Liver (tissue), 9 donors: ENCODE data around the gene HPN. TPM values are rescaled to one million over a fixed set of nuclear protein-coding genes. Genes with fewer than 3 reads are reported as not detected.

ENCODE experiments used
- DNase-seq: peaks from one replicate; pipeline ENCODE4 v3.0.0-alpha.2; 2017; ENCODE audit warnings: low spot score
- H3K27ac ChIP-seq, 2 donors: one replicate each; pipeline ENCODE4 v1.7.0; 2013; ENCODE audit warnings: inconsistent platforms in 2 of 2, low read length in 2 of 2, control low read depth in 1 of 2, low read depth in 1 of 2, mild to moderate bottlenecking in 1 of 2
- H3K27me3 ChIP-seq, 4 donors: one replicate each; pipeline versions ENCODE4 v1.6.1 to v1.7.0; 2013; ENCODE audit warnings: low read length in 3 of 4, inconsistent platforms in 1 of 4, mild to moderate bottlenecking in 1 of 4, moderate library complexity in 1 of 4; ENCODE audit not compliant: control insufficient read depth in 4 of 4, insufficient read depth in 4 of 4
- H3K36me3 ChIP-seq, 4 donors: one replicate each; pipeline versions ENCODE4 v1.6.1 to v1.7.0; 2013; ENCODE audit warnings: low read length in 3 of 4, mild to moderate bottlenecking in 3 of 4, low read depth in 1 of 4, moderate library complexity in 1 of 4; ENCODE audit not compliant: control insufficient read depth in 4 of 4, insufficient read depth in 3 of 4
- H3K4me1 ChIP-seq, 4 donors: one replicate each; pipeline versions ENCODE4 v1.6.1 to v1.7.0; 2013; ENCODE audit warnings: low read length in 3 of 4, mild to moderate bottlenecking in 3 of 4, moderate library complexity in 1 of 4; ENCODE audit not compliant: control insufficient read depth in 4 of 4, insufficient read depth in 4 of 4
- H3K4me3 ChIP-seq, 3 donors: one replicate each; pipeline versions ENCODE4 v1.6.1 to v1.7.0; 2013; ENCODE audit warnings: low read length in 3 of 3, control low read depth in 1 of 3, low read depth in 1 of 3, mild to moderate bottlenecking in 1 of 3
- H3K9ac ChIP-seq, 2 donors: one replicate each; pipeline ENCODE4 v1.7.0; 2013; ENCODE audit warnings: low read length in 2 of 2, mild to moderate bottlenecking in 2 of 2, moderate library complexity in 2 of 2, control low read depth in 1 of 2, low read depth in 1 of 2
- H3K9me3 ChIP-seq, 4 donors: one replicate each; pipeline versions ENCODE4 v1.6.1 to v1.7.0; 2013; ENCODE audit warnings: low read length in 3 of 4; ENCODE audit not compliant: control insufficient read depth in 4 of 4
- ATF3 ChIP-seq: IDR thresholded peaks from 2 replicates; pipeline ENCODE4 v1.6.1; 2016; ENCODE audit warnings: antibody characterized with exemption
- EGR1 ChIP-seq, 2 donors: IDR thresholded peaks; 2 replicates each; pipeline ENCODE4 v1.6.1; 2016 to 2018; ENCODE audit warnings: antibody characterized with exemption in 2 of 2, low read depth in 2 of 2
- FOXA1 ChIP-seq: IDR thresholded peaks from 2 replicates; pipeline ENCODE4 v1.6.1; 2016; ENCODE audit warnings: antibody characterized with exemption
- FOXA2 ChIP-seq: IDR thresholded peaks from 2 replicates; pipeline ENCODE4 v1.6.1; 2016; ENCODE audit warnings: antibody characterized with exemption
- GABPA ChIP-seq, 2 donors: IDR thresholded peaks in 1 of 2; conservative IDR thresholded peaks in 1 of 2; 2 replicates each; pipeline ENCODE4 v1.6.1; 2016; ENCODE audit warnings: antibody characterized with exemption in 2 of 2, mild to moderate bottlenecking in 1 of 2, moderate library complexity in 1 of 2
- HNF4A ChIP-seq, 2 donors: conservative IDR thresholded peaks; 2 replicates each; pipeline ENCODE4 v1.6.1; 2016; ENCODE audit warnings: antibody characterized with exemption in 2 of 2, mild to moderate bottlenecking in 2 of 2
- HNF4G ChIP-seq: IDR thresholded peaks from 2 replicates; pipeline ENCODE4 v1.6.1; 2016; ENCODE audit warnings: antibody characterized with exemption
- JUND ChIP-seq, 2 donors: IDR thresholded peaks; 2 replicates each; pipeline ENCODE4 v1.6.1; 2016; ENCODE audit warnings: antibody characterized with exemption in 2 of 2
- MAX ChIP-seq: IDR thresholded peaks from 2 replicates; pipeline ENCODE4 v1.6.1; 2016; ENCODE audit warnings: antibody characterized with exemption
- NR2F2 ChIP-seq: IDR thresholded peaks from 2 replicates; pipeline ENCODE4 v1.6.1; 2016; ENCODE audit warnings: antibody characterized with exemption
- RAD21 ChIP-seq, 2 donors: IDR thresholded peaks; 2 replicates each; pipeline ENCODE4 v1.6.1; 2016; ENCODE audit warnings: antibody characterized with exemption in 2 of 2, mild to moderate bottlenecking in 2 of 2
- RXRA ChIP-seq, 2 donors: IDR thresholded peaks; 2 replicates each; pipeline ENCODE4 v1.6.1; 2017 to 2018; ENCODE audit warnings: antibody characterized with exemption in 2 of 2, mild to moderate bottlenecking in 1 of 2
- SP1 ChIP-seq: IDR thresholded peaks from 2 replicates; pipeline ENCODE4 v1.6.1; 2018; ENCODE audit warnings: antibody characterized with exemption, mild to moderate bottlenecking
- TAF1 ChIP-seq: conservative IDR thresholded peaks from 2 replicates; pipeline ENCODE4 v1.6.1; 2016; ENCODE audit warnings: antibody characterized with exemption, mild to moderate bottlenecking
- YY1 ChIP-seq: IDR thresholded peaks from 2 replicates; pipeline ENCODE4 v1.6.1; 2016; ENCODE audit warnings: antibody characterized with exemption, mild to moderate bottlenecking
- ZBTB33 ChIP-seq: IDR thresholded peaks from 2 replicates; pipeline ENCODE4 v1.6.1; 2016; ENCODE audit warnings: antibody characterized with exemption
- WGBS: extraction: QIAGEN DNeasy Blood & Tissue Kit; methylation state at CpG from one replicate; pipeline ENCODE4 v1.1.7; 2013; 5-methylcytosine and 5-hydroxymethylcytosine counted together
- polyA plus RNA-seq, 2 donors: library from polyadenylated mRNA; stranded (reverse) in 1 of 2; unstranded in 1 of 2; fragments of 200-250 nt in 1 of 2; fragments of >200 nt in 1 of 2; fragmentation: Nextera tagmentation in 1 of 2; extraction: Ambion mirVana in 1 of 2; gene quantifications; one replicate each; pipeline versions ENCODE4 v1.2.1 to v1.2.3, GENCODE V29; 2013 to 2015
- total RNA-seq, 2 donors: library from RNA; depleted of rRNA; stranded (reverse); fragments of >200 nt; gene quantifications; one replicate each; pipeline ENCODE4 v1.2.3, GENCODE V29; 2014
- TF ChIP-seq, protein P1 (sequence below): fragments of 150-350 bp; IDR thresholded peaks from 2 replicates; pipeline ENCODE4 v1.5.1; 2017; ENCODE audit warnings: improper control_type of control experiment, low read depth, low read length; ENCODE audit not compliant: missing input control
- TF ChIP-seq, protein P2 (sequence below): IDR thresholded peaks from 2 replicates; pipeline ENCODE4 v1.6.1; 2016; ENCODE audit warnings: antibody characterized with exemption, mild to moderate bottlenecking
- donor health status: healthy.
- donor health status: healthy.
- donor health status: healthy.
- donor health status: healthy.
- donor health status: healthy.

The HPN gene
- total and polyA plus RNA-seq, 4 donors, result 130 to 535 (median 335) TPM

DNA sequence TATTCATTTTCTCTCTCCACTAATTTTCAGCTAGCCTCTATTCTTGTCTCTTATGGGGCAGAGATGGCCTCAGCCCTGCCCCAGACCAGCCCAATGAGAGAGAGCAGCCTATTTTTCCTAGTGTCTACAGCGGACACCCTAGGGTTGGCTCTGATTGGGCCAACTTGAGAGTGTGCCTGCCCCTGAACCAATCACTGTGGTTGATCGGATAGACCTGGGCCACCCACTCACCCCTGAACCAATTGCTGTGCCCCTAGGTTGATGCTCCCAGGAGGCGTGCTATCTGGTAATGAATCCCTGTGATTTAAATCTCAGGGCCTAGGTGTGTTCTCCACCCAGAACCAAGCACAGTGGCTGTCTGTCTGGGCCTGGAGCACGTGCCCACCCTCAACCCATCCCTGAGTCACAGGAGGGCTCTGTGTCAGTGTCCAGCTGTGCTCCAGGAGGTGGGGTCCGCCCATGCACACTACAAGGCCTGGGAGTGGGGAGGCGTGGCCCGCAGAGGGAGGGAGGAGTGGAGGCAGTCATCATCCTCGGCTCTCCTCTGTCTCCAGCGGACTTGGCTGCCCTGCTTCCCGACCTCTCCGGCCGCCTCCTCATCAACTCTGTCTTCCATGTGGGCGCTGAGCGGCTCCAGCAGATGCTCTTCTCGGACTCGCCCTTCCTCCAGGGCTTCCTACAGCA, 26.1 kb upstream of the HPN start:
- Histone ChIP-seq H3K27me3 (no peaks in the 10 kb centered on the region), H3K9me3 (no peaks in the 10 kb centered on the region), H3K4me1 (peaks cover 0 to 14% (median 7%) of the 10 kb centered on the region in 4 donors), H3K36me3 (peaks cover 2 to 8% (median 5%) of the 10 kb centered on the region in 4 donors), H3K9ac (no peak overlapping the region), H3K4me3 (no peak overlapping the region), H3K27ac (no peak overlapping the region)
- DNase-seq, result no peak
- WGBS, result 92% methylated on average over 16 of the region's 16 CpGs
- TF ChIP-seq FOXA1 (no peak), NR2F2 (no peak), FOXA2 (no peak), HNF4G (no peak), RXRA (IDR thresholded peaks at IDR 0.05) (no peak), JUND (IDR thresholded peaks at IDR 0.05) (no peak)
- TF ChIP-seq, protein P1, sequence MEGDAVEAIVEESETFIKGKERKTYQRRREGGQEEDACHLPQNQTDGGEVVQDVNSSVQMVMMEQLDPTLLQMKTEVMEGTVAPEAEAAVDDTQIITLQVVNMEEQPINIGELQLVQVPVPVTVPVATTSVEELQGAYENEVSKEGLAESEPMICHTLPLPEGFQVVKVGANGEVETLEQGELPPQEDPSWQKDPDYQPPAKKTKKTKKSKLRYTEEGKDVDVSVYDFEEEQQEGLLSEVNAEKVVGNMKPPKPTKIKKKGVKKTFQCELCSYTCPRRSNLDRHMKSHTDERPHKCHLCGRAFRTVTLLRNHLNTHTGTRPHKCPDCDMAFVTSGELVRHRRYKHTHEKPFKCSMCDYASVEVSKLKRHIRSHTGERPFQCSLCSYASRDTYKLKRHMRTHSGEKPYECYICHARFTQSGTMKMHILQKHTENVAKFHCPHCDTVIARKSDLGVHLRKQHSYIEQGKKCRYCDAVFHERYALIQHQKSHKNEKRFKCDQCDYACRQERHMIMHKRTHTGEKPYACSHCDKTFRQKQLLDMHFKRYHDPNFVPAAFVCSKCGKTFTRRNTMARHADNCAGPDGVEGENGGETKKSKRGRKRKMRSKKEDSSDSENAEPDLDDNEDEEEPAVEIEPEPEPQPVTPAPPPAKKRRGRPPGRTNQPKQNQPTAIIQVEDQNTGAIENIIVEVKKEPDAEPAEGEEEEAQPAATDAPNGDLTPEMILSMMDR, result no peak

DNA sequence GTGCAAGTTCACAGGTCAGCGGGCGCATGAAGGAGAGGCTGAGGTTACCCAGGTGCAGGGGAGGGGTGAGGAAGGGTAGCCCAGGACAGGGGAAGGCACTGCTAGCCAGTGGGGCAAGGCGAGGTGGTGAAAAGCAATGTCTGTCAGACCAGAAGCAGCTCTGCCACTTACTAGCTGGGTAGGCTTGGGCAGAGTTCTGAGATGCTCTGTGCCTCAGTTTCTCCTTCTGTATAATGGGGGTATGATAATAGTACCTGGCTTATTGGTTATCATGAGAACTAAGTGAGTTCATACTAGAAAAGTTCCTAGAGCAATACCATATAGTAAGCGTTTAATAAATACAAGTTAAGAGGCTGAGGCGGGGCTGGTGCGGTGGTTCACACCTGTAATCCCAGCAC, 25.6 kb upstream of the HPN start:
- whole genome bisulfite sequencing, result 98% methylated on average over 6 of the region's 6 CpGs
- H3K36me3 ChIP-seq, result peaks cover 2 to 11% (median 6%) of the 10 kb centered on the region in 4 donors
- no peak for DNase-seq
- H3K9me3 ChIP-seq, result no peaks in the 10 kb centered on the region
- peaks cover 0 to 14% (median 7%) of the 10 kb centered on the region in 4 donors for H3K4me1 ChIP-seq
- TF ChIP-seq YY1 (no peak), TAF1 (no peak), MAX (no peak), HNF4A (conservative IDR thresholded peaks at IDR 0.05) (no peak), FOXA1 (no peak), RAD21 (IDR thresholded peaks at IDR 0.05) (no peak), NR2F2 (no peak), ATF3 (no peak), ZBTB33 (no peak), GABPA (IDR thresholded peaks at IDR 0.05 in 1 of 2, conservative IDR thresholded peaks at IDR 0.05 in 1 of 2) (no peak), SP1 (no peak), JUND (IDR thresholded peaks at IDR 0.05) (no peak), EGR1 (IDR thresholded peaks at IDR 0.05; ENCODE audit: low read depth in 2 of 2) (no peak), HNF4G (no peak), RXRA (IDR thresholded peaks at IDR 0.05) (no peak)
- TF ChIP-seq, protein P2, sequence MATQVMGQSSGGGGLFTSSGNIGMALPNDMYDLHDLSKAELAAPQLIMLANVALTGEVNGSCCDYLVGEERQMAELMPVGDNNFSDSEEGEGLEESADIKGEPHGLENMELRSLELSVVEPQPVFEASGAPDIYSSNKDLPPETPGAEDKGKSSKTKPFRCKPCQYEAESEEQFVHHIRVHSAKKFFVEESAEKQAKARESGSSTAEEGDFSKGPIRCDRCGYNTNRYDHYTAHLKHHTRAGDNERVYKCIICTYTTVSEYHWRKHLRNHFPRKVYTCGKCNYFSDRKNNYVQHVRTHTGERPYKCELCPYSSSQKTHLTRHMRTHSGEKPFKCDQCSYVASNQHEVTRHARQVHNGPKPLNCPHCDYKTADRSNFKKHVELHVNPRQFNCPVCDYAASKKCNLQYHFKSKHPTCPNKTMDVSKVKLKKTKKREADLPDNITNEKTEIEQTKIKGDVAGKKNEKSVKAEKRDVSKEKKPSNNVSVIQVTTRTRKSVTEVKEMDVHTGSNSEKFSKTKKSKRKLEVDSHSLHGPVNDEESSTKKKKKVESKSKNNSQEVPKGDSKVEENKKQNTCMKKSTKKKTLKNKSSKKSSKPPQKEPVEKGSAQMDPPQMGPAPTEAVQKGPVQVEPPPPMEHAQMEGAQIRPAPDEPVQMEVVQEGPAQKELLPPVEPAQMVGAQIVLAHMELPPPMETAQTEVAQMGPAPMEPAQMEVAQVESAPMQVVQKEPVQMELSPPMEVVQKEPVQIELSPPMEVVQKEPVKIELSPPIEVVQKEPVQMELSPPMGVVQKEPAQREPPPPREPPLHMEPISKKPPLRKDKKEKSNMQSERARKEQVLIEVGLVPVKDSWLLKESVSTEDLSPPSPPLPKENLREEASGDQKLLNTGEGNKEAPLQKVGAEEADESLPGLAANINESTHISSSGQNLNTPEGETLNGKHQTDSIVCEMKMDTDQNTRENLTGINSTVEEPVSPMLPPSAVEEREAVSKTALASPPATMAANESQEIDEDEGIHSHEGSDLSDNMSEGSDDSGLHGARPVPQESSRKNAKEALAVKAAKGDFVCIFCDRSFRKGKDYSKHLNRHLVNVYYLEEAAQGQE, result no peak
- TF ChIP-seq, protein P1, result no peak
- no peak overlapping the region for H3K9ac ChIP-seq
- H3K27me3 ChIP-seq, result no peaks in the 10 kb centered on the region
- H3K4me3 ChIP-seq, result no peak overlapping the region
- H3K27ac ChIP-seq, result no peak overlapping the region
